GM20431 (cell line): ENCODE results near the gene AIG1.
"Not testable (repeated sequence)": the region's sequence is repeated elsewhere in the genome, so short reads cannot be mapped to it uniquely, and the experiment has no call there.

Experiments
- in situ Hi-C: fragments of 300-500 bp; cut with MseI, MboI; formaldehyde crosslinking; loops from one replicate; pipeline ENCODE4 v1.15.0; 2020; ENCODE audit warnings: low sequenced_read_pairs; ENCODE audit not compliant: unreplicated experiment

AIG1 gene

GRCh38 chr6:143060806-143061596 lies at the start of gene AIG1:
Gene AIG1 (plus strand): TSS chr6:143060889. CDS start chr6:143060926, 37 bp downstream.
- in situ Hi-C loops: no loop called here

- in situ Hi-C loops: no loop called here
Observed at GRCh38 chr6:143014764-143015163, 45.9 kb upstream of the AIG1 start.

- in situ Hi-C loops: no loop called here
Observed at GRCh38 chr6:143015300-143015706, 45.4 kb upstream of the AIG1 start.

GRCh38 chr6:143018955-143019354 lies 41.7 kb upstream of the AIG1 start:
- in situ Hi-C loops: no loop called here

GRCh38 chr6:143020862-143021261 lies 39.8 kb upstream of the AIG1 start:
- in situ Hi-C loops: not testable (repeated sequence)

- in situ Hi-C loops: no loop called here
Observed at GRCh38 chr6:143021543-143021942, 39.1 kb upstream of the AIG1 start.

- in situ Hi-C loops: no loop called here
Observed at GRCh38 chr6:143022587-143022986, 38.1 kb upstream of the AIG1 start.

- in situ Hi-C loops: no loop called here
Observed at GRCh38 chr6:143023695-143024094, 37.0 kb upstream of the AIG1 start.

GRCh38 chr6:143024977-143025376 lies 35.7 kb upstream of the AIG1 start:
- in situ Hi-C loops: loop anchor here (25.0 kb wide), 1 partner anchor 338 kb away; no protein-coding TSS in a partner anchor

GRCh38 chr6:143026696-143027449 lies 33.8 kb upstream of the AIG1 start:
- in situ Hi-C loops: loop anchor here (25.0 kb wide), 1 partner anchor 340 kb away; no protein-coding TSS in a partner anchor

- in situ Hi-C loops: loop anchor here (25.0 kb wide), 1 partner anchor 348 kb away; no protein-coding TSS in a partner anchor
Observed at GRCh38 chr6:143034689-143035334, 25.9 kb upstream of the AIG1 start.

- in situ Hi-C loops: loop anchor here (25.0 kb wide), 1 partner anchor 350 kb away; no protein-coding TSS in a partner anchor
Observed at GRCh38 chr6:143037470-143037869, 23.2 kb upstream of the AIG1 start.

GRCh38 chr6:143038833-143039232 lies 21.9 kb upstream of the AIG1 start:
- in situ Hi-C loops: loop anchor here (25.0 kb wide), 1 partner anchor 352 kb away; no protein-coding TSS in a partner anchor

- in situ Hi-C loops: loop anchor here (25.0 kb wide), 1 partner anchor 352 kb away; no protein-coding TSS in a partner anchor
Observed at GRCh38 chr6:143039548-143039947, 21.1 kb upstream of the AIG1 start.

- in situ Hi-C loops: loop anchor here (25.0 kb wide), 1 partner anchor 353 kb away; no protein-coding TSS in a partner anchor
Observed at GRCh38 chr6:143040018-143040417, 20.7 kb upstream of the AIG1 start.

GRCh38 chr6:143044345-143044744 lies 16.3 kb upstream of the AIG1 start:
- in situ Hi-C loops: loop anchor here (25.0 kb wide), 1 partner anchor 357 kb away; no protein-coding TSS in a partner anchor

GRCh38 chr6:143049611-143050010 lies 11.1 kb upstream of the AIG1 start:
- in situ Hi-C loops: loop anchor here (25.0 kb wide), 1 partner anchor 362 kb away; no protein-coding TSS in a partner anchor

GRCh38 chr6:143050509-143050908 lies 10.2 kb upstream of the AIG1 start:
- in situ Hi-C loops: no loop called here

- in situ Hi-C loops: no loop called here
Observed at GRCh38 chr6:143052282-143052681, 8.4 kb upstream of the AIG1 start.

GRCh38 chr6:143053856-143054255 lies 6.8 kb upstream of the AIG1 start:
- in situ Hi-C loops: no loop called here
